ENCODE measurements around the gene IL6. TPM values are rescaled to one million over a fixed set of nuclear protein-coding genes. Genes with fewer than 3 reads are reported as not detected.

The IL6 gene
- total and polyA plus RNA-seq, 2 donors (not counting 1 experiment from before 2014, with no cell fraction given) = 2.6 to 222 TPM

- no peak for ATAC-seq (ENCODE audit: low read depth)
- intact Hi-C loops (cut with micrococcal nuclease) = no loop called here
Observed at GRCh38 chr7:22717760-22718159, 9.2 kb upstream of the IL6 start.

More at GRCh38 chr7:22717760-22718159, 9.2 kb upstream of the IL6 start:
- H3K9me3 ChIP-seq (ENCODE audit: control extremely low read depth in 1 of 3, control insufficient read depth in 2 of 3, insufficient read depth in 1 of 3, low read length in 2 of 3) = no peaks in the 10 kb centered on the region
- H3K9me3 Mint-ChIP-seq (ENCODE audit: insufficient read depth) = no peaks in the 10 kb centered on the region
- H2AFZ ChIP-seq (ENCODE audit: insufficient read depth, low read depth, low read length, poor library complexity, severe bottlenecking) = no peak overlapping the region
- H3K4me2 ChIP-seq (replicated peaks; ENCODE audit: low read depth, low read length, poor library complexity, severe bottlenecking) = no peak overlapping the region
- H3K4me1 Mint-ChIP-seq = peaks cover 70% of the 10 kb centered on the region
- TF ChIP-seq EZH2 (IDR thresholded peaks at IDR 0.05; ENCODE audit: borderline replicate concordance, insufficient read depth, low read depth, low read length, poor library complexity, severe bottlenecking) = no peak
- no peak for TF ChIP-seq CTCF (IDR thresholded peaks at IDR 0.05)
- no peaks in the 10 kb centered on the region for H3K27me3 Mint-ChIP-seq
- H3K79me2 ChIP-seq (ENCODE audit: control insufficient read depth, insufficient read depth, low read length) = peaks cover 62% of the 10 kb centered on the region
- H3K27ac Mint-ChIP-seq = peak overlapping the region; percentile 15
- H3K9ac ChIP-seq (ENCODE audit: low read length) = no peak overlapping the region
- no peak overlapping the region for H3K27ac ChIP-seq (ENCODE audit: low read length in 2 of 2)
- no peak overlapping the region for H3K4me3 ChIP-seq (ENCODE audit: control extremely low read depth in 1 of 5, extremely low read depth in 1 of 5, insufficient read depth in 1 of 5, low read depth in 2 of 5, low read length in 4 of 5)
- no peaks in the 10 kb centered on the region for H3K36me3 ChIP-seq (replicated peaks in 1 of 2; ENCODE audit: control extremely low read depth in 1 of 2, control insufficient read depth in 1 of 2, extremely low read depth in 1 of 2, insufficient read depth in 2 of 2, low read length in 1 of 2)
- no peak overlapping the region for H3K4me3 Mint-ChIP-seq
- no peaks in the 10 kb centered on the region for H3K27me3 ChIP-seq (replicated peaks in 1 of 4; ENCODE audit: control extremely low read depth in 1 of 4, control insufficient read depth in 3 of 4, insufficient read depth in 4 of 4, low read length in 3 of 4)
- ChIA-PET CTCF (interaction anchor here (0.9 to 20.7 kb wide), 6 partner anchors 8 to 159 kb away, joined by 3 to 712 read pairs (median 5); partner anchors contain the start of gene IL6), POLR2A (no interaction called here)
- WGBS (ENCODE audit: insufficient coverage) = 86% methylated on average over 7 of the region's 7 CpGs
- no peaks in the 10 kb centered on the region for H4K20me1 ChIP-seq (ENCODE audit: control insufficient read depth, insufficient read depth, low read length, poor library complexity, severe bottlenecking)
- no peak for DNase-seq
- peaks cover 54 to 63% of the 10 kb centered on the region in 2 donors for H3K4me1 ChIP-seq (ENCODE audit: control insufficient read depth in 2 of 2, insufficient read depth in 2 of 2, low read length in 2 of 2)

Measured in B cell (primary cell).